Endothelial cell of umbilical vein (primary cell): ENCODE measurements around the gene RAB3GAP2. TPM values are rescaled to one million over a fixed set of nuclear protein-coding genes. Genes with fewer than 3 reads are reported as not detected.

Experiments
- BruUV-seq: library from RNA; stranded (reverse); fragments of 400-500 nt; replicated peaks from 2 replicates; lab custom pipeline; 2021; lab: Mats Ljungman, UMichigan
- CTCF ChIA-PET: fragments of 300-600, 350-600 bp; sonication (Branson Sonifier 250); formaldehyde crosslinking; loops from one replicate; lab custom pipeline; 2021; ENCODE audit warnings: antibody characterized with exemption, inconsistent platforms; lab: Charles Lee
- POLR2A ChIA-PET: fragments of 300-600, 350-600 bp; sonication (Branson Sonifier 250); formaldehyde crosslinking; loops from one replicate; lab custom pipeline; 2021; ENCODE audit warnings: antibody characterized with exemption, inconsistent platforms; lab: Charles Lee
- DNase-seq: peaks from one replicate; pipeline ENCODE4 v3.0.0-alpha.2; 2011; ENCODE audit warnings: low read depth, low spot score
- FAIRE-seq: peaks from 2 replicates; lab custom pipeline; 2011; peaks lifted over from hg19 to GRCh38; lab: Jason Lieb, UNC
- H2AFZ ChIP-seq: 2 replicates; pipeline ENCODE4 v1.6.0; 2012; ENCODE audit warnings: low read depth, low read length, control low read depth, inconsistent platforms
- H3K27ac ChIP-seq: 2 replicates; pipeline ENCODE4 v1.5.1; 2011; ENCODE audit warnings: low read depth, mild to moderate bottlenecking, control low read depth, low read length, moderate library complexity; ENCODE audit not compliant: insufficient read depth
- H3K27me3 ChIP-seq, 2 experiments: 2 replicates each; pipeline versions ENCODE4 v1.6.0 to v1.6.1; 2011; ENCODE audit warnings: low read length in 2 of 2, mixed read lengths in 1 of 2; ENCODE audit not compliant: control insufficient read depth in 2 of 2, insufficient read depth in 2 of 2
- H3K36me3 ChIP-seq, 2 experiments: 2 replicates in 1 of 2; 3 replicates in 1 of 2; pipeline ENCODE4 v1.5.1; 2011; ENCODE audit warnings: low read length in 2 of 2, mild to moderate bottlenecking in 1 of 2, moderate library complexity in 1 of 2; ENCODE audit not compliant: control insufficient read depth in 2 of 2, insufficient read depth in 2 of 2; ENCODE audit errors: extremely low read depth in 1 of 2
- H3K4me1 ChIP-seq: 3 replicates; pipeline ENCODE4 v1.5.1; 2011; ENCODE audit warnings: mild to moderate bottlenecking, low read length; ENCODE audit not compliant: control insufficient read depth, insufficient read depth; ENCODE audit errors: extremely low read depth
- H3K4me2 ChIP-seq: 2 replicates; pipeline ENCODE4 v1.6.1; 2011; ENCODE audit warnings: low read length, control low read depth, mixed read lengths; ENCODE audit not compliant: insufficient read depth
- H3K4me3 ChIP-seq, 3 experiments: fragments of 200-600 bp in 1 of 3; sonication (generic), shearing (Covaris generic) in 1 of 3; replicated peaks in 1 of 3; 2 replicates each; pipeline ENCODE4 v1.5.1; 2011 to 2016; ENCODE audit warnings: control low read depth in 3 of 3, low read length in 3 of 3, mild to moderate bottlenecking in 2 of 3, inconsistent platforms in 1 of 3, low read depth in 1 of 3, moderate library complexity in 1 of 3; ENCODE audit not compliant: insufficient read depth in 1 of 3
- H3K79me2 ChIP-seq: 2 replicates; pipeline ENCODE4 v1.6.0; 2012; ENCODE audit warnings: low read length, inconsistent platforms; ENCODE audit not compliant: control insufficient read depth, insufficient read depth
- H3K9ac ChIP-seq: replicated peaks from 2 replicates; pipeline ENCODE3; 2011; ENCODE audit warnings: low read length, control low read depth; ENCODE audit not compliant: insufficient read depth; ENCODE audit errors: extremely low read depth
- H3K9me1 ChIP-seq: replicated peaks from 3 replicates; pipeline ENCODE4 v1.6.0; 2011; ENCODE audit warnings: mild to moderate bottlenecking, low read length; ENCODE audit not compliant: control insufficient read depth, insufficient read depth; ENCODE audit errors: extremely low read depth
- H3K9me3 ChIP-seq: replicated peaks from 2 replicates; pipeline ENCODE4 v1.5.1; 2012; ENCODE audit warnings: low read length, inconsistent platforms; ENCODE audit not compliant: control insufficient read depth, insufficient read depth
- H4K20me1 ChIP-seq: replicated peaks from 2 replicates; pipeline ENCODE3; 2011; ENCODE audit warnings: mild to moderate bottlenecking, low read length; ENCODE audit not compliant: control insufficient read depth, insufficient read depth; ENCODE audit errors: extremely low read depth
- EZH2 ChIP-seq: IDR thresholded peaks from 2 replicates; pipeline ENCODE4 v1.6.1; 2012; ENCODE audit warnings: borderline replicate concordance, low read depth, mild to moderate bottlenecking, moderate library complexity, low read length, inconsistent platforms; ENCODE audit not compliant: severe bottlenecking
- FOS ChIP-seq: IDR thresholded peaks from 2 replicates; pipeline ENCODE4 v1.6.1; 2011; ENCODE audit warnings: mild to moderate bottlenecking, low read length, moderate library complexity, borderline replicate concordance; ENCODE audit not compliant: insufficient read depth
- GATA2 ChIP-seq: IDR thresholded peaks from 2 replicates; pipeline ENCODE4 v1.7.0; 2011; ENCODE audit warnings: low read depth, mild to moderate bottlenecking, moderate library complexity, mixed read lengths, low read length; ENCODE audit not compliant: insufficient read length, insufficient read depth
- JUN ChIP-seq: IDR thresholded peaks from 2 replicates; pipeline ENCODE4 v1.6.1; 2011; ENCODE audit warnings: borderline replicate concordance, low read depth; ENCODE audit not compliant: insufficient read length, insufficient read depth
- MYC ChIP-seq: IDR thresholded peaks from one replicate; pipeline ENCODE4 v1.6.1; 2011; ENCODE audit warnings: mild to moderate bottlenecking, low read depth, low read length
- POLR2A ChIP-seq: IDR thresholded peaks from 2 replicates; pipeline ENCODE4 v1.6.1; 2012; ENCODE audit warnings: low read depth, mild to moderate bottlenecking, control low read depth, low read length
- POLR2AphosphoS5 ChIP-seq: IDR thresholded peaks from 2 replicates; pipeline ENCODE4 v1.6.1; 2012; ENCODE audit warnings: low read depth, mild to moderate bottlenecking, control low read depth, low read length, moderate library complexity; ENCODE audit not compliant: insufficient read depth
- dilution Hi-C: fragments of 300-500 bp; cut with MboI; formaldehyde crosslinking; loops from one replicate; pipeline ENCODE4 v1.15.0; 2019; ENCODE audit warnings: low sequenced_read_pairs; ENCODE audit not compliant: extremely low pct_ligation_motif_present
- intact Hi-C: fragments of 100-400 bp; cut with micrococcal nuclease; formaldehyde crosslinking; loops from one replicate; pipeline ENCODE4 v1.10.0; 2022
- polyA plus RNA-seq, 4 experiments: library from polyadenylated mRNA; depleted of rRNA in 3 of 4; stranded (reverse) in 3 of 4; unstranded in 1 of 4; fragments of >200 nt; gene quantifications; 2 replicates each; pipeline versions ENCODE4 v1.2.1 to v1.2.3, GENCODE V29; 2011 to 2012; ENCODE audit warnings: missing spikeins in 1 of 4
- total RNA-seq: library from RNA; stranded (reverse); gene quantifications from 2 replicates; pipeline ENCODE4 v1.2.3, GENCODE V29; 2021
- TF ChIP-seq, protein P1 (sequence below), 2 donors: IDR thresholded peaks; 1 replicate in 1 of 2; 2 replicates in 1 of 2; pipeline ENCODE4 v1.5.1; 2011; ENCODE audit warnings: low read length in 2 of 2, mild to moderate bottlenecking in 2 of 2, moderate library complexity in 2 of 2, control low read depth in 1 of 2, inconsistent platforms in 1 of 2, low read depth in 1 of 2; ENCODE audit not compliant: insufficient read depth in 1 of 2; ENCODE audit errors: extremely low read depth in 1 of 2
- TF ChIP-seq, protein P2 (sequence below): IDR thresholded peaks from 2 replicates; pipeline ENCODE4 v1.6.1; 2011; ENCODE audit not compliant: insufficient read depth, insufficient read length

RAB3GAP2 gene
- total and polyA plus RNA-seq, 2 donors (not counting 3 experiments of a cell fraction or from before 2014, with no cell fraction given): 11.1 to 37.4 TPM

DNA sequence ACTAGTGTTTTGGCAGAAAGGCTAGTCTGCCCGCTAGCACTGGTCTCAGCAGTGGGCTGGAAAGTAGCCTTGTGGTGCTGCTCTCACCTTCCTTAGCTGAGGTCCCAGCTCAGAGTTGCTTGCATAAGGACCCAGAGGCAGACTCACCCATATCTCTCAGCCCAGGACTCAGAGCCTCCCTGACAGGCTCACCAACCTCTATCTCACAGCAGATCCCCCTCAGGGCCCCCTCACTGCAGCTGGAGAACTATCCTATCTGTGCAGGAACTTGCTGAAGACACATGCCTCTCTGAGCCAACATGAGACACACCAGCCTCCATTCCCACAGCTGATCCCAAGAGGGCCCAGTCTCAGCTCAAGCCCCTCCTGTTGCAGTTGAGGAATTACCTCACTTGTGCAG lies 95.7 kb downstream of the RAB3GAP2 start:
- no TSS peak for BruUV-seq
- Histone ChIP-seq H3K36me3 (peaks cover 5 to 9% of the 10 kb centered on the region in 2 experiments), H3K4me1 (no peaks in the 10 kb centered on the region), H3K9me1 (no peaks in the 10 kb centered on the region), H3K9me3 (no peaks in the 10 kb centered on the region), H3K27me3 (no peaks in the 10 kb centered on the region), H3K4me2 (no peak overlapping the region), H3K4me3 (no peak overlapping the region), H3K9ac (no peak overlapping the region), H3K79me2 (peaks cover 2% of the 10 kb centered on the region), H2AFZ (no peak overlapping the region), H3K27ac (no peak overlapping the region), H4K20me1 (peaks cover 2% of the 10 kb centered on the region)
- dilution Hi-C loops: no loop called here
- intact Hi-C loops: no loop called here
- no peak for DNase-seq
- POLR2A ChIA-PET: no interaction called here
- TF ChIP-seq POLR2AphosphoS5: no peak
- no peak for TF ChIP-seq MYC
- TF ChIP-seq, protein P1, sequence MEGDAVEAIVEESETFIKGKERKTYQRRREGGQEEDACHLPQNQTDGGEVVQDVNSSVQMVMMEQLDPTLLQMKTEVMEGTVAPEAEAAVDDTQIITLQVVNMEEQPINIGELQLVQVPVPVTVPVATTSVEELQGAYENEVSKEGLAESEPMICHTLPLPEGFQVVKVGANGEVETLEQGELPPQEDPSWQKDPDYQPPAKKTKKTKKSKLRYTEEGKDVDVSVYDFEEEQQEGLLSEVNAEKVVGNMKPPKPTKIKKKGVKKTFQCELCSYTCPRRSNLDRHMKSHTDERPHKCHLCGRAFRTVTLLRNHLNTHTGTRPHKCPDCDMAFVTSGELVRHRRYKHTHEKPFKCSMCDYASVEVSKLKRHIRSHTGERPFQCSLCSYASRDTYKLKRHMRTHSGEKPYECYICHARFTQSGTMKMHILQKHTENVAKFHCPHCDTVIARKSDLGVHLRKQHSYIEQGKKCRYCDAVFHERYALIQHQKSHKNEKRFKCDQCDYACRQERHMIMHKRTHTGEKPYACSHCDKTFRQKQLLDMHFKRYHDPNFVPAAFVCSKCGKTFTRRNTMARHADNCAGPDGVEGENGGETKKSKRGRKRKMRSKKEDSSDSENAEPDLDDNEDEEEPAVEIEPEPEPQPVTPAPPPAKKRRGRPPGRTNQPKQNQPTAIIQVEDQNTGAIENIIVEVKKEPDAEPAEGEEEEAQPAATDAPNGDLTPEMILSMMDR (IDR thresholded peaks at IDR 0.05; ENCODE audit: extremely low read depth in 1 of 2, insufficient read depth in 1 of 2, low read depth in 1 of 2, low read length in 2 of 2): no peak
- no peak for TF ChIP-seq EZH2
- TF ChIP-seq POLR2A: no peak
- TF ChIP-seq GATA2: no peak
- TF ChIP-seq, protein P2, sequence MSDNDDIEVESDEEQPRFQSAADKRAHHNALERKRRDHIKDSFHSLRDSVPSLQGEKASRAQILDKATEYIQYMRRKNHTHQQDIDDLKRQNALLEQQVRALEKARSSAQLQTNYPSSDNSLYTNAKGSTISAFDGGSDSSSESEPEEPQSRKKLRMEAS: no peak
- TF ChIP-seq JUN: no peak
- no peak for TF ChIP-seq FOS
- FAIRE-seq: no peak
- CTCF ChIA-PET: interaction anchor here (0.9 to 1.6 kb wide), 2 partner anchors 9 to 14 kb away, joined by 3 to 7 read pairs; no protein-coding TSS in a partner anchor
